Measurements from ENCODE around the gene COL5A1.
"Not testable (repeated sequence)": the region's sequence is repeated elsewhere in the genome, so short reads cannot be mapped to it uniquely, and the experiment has no call there.

The COL5A1 gene

DNA sequence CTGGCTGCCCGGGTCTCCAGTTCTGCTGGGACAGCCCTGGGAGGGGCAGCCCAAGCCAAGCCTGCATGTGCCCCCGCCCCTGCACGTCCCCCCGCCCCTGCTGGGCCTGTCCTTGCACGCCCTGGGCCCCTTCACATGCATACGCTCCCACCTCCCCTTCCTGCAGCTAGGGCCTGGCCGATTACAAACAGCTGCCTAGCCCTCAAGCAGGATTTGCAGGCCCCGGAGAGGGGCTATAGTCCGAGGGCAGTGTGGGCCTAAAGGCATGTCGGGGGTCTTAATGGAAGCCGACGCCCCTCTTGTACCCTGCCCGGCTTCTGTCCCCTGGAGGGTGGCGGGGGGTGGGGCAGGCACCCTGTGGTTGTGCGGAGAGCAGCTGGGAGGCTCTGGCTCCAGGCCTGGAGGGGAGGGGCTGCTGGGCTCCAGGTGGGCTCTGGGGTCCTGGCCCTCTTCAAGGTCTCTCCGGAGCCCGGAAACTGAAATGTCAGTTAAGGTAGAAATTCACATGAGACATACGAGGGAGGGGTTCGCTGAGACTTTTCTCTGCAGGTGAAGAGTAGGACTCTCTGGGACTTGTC lies 16.9 kb downstream of the COL5A1 start:
- H3K36me3 ChIP-seq (ENCODE audit: insufficient read depth, low read length) = no peaks in the 10 kb centered on the region

DNA sequence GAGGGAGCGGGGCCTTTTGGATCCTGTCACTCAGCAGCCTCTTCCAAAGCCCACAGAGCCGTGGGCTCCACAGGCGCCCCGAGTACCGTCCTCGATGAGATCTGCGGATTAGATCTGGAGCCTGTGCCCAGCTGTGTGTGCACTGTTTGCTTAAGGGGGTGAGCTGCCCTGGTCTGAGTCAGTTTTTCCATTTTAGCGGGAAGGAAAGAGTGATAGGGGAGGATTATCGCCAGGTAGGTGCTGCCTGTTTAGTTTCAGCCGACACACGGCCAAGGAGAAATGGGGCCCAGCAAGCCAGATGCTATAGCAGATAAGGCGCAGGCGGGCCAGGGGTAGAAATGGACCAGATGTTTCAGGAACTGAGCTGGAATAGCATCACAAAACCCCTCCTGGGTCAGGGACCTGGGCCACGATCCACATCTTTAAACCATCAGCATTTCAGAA lies 18.1 kb downstream of the COL5A1 start:
- Histone ChIP-seq H3K4me1 (ENCODE audit: insufficient read depth, low read length) (peaks cover 9% of the 10 kb centered on the region), H3K9ac (ENCODE audit: low read depth, low read length) (no peak overlapping the region), H3K36me3 (ENCODE audit: insufficient read depth, low read length) (no peaks in the 10 kb centered on the region), H3K9me3 (ENCODE audit: control insufficient read depth, insufficient read depth, low read length) (peaks cover 5% of the 10 kb centered on the region)

More for the DNA sequence above, 16.9 kb downstream of the COL5A1 start:
- H3K9me3 ChIP-seq (ENCODE audit: control insufficient read depth, insufficient read depth, low read length) = peaks cover 5% of the 10 kb centered on the region
- no peak overlapping the region; the same call in 1 of the 2 replicates for H3K9ac ChIP-seq (ENCODE audit: low read depth, low read length)
- peaks cover 9% of the 10 kb centered on the region for H3K4me1 ChIP-seq (ENCODE audit: insufficient read depth, low read length)

- no peak overlapping the region for H3K9ac ChIP-seq (ENCODE audit: low read depth, low read length)
- no peaks in the 10 kb centered on the region for H3K36me3 ChIP-seq (ENCODE audit: insufficient read depth, low read length)
- H3K9me3 ChIP-seq (ENCODE audit: control insufficient read depth, insufficient read depth, low read length) = peaks cover 5% of the 10 kb centered on the region
- peaks cover 9% of the 10 kb centered on the region for H3K4me1 ChIP-seq (ENCODE audit: insufficient read depth, low read length)
Measured at GRCh38 chr9:134660407-134660806, 18.8 kb downstream of the COL5A1 start.

- H3K9ac ChIP-seq (ENCODE audit: low read depth, low read length) = no peak overlapping the region
- H3K36me3 ChIP-seq (ENCODE audit: insufficient read depth, low read length) = no peaks in the 10 kb centered on the region
- peaks cover 9% of the 10 kb centered on the region for H3K4me1 ChIP-seq (ENCODE audit: insufficient read depth, low read length)
- peaks cover 5% of the 10 kb centered on the region for H3K9me3 ChIP-seq (ENCODE audit: control insufficient read depth, insufficient read depth, low read length)
Measured at GRCh38 chr9:134661299-134661698, 19.7 kb downstream of the COL5A1 start.

DNA sequence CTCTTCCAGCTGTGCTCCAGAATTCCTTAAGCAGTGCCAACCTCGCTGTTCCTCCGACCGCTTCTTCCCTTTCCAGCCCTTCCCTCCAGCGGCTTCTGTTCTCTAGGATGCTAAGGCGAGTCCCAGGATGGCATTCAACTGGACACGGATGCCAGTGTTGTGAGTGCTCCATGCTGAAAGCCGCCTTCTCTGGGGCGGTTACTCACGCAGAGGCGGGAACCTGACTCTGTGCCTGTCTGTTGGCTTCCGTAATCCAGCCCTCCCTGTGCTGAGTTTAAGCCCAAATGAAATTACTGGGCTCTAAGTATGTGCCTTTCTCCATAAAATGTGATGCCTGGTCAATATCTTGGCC lies 20.2 kb downstream of the COL5A1 start:
- H3K36me3 ChIP-seq (ENCODE audit: insufficient read depth, low read length) = no peaks in the 10 kb centered on the region
- peaks cover 5% of the 10 kb centered on the region for H3K9me3 ChIP-seq (ENCODE audit: control insufficient read depth, insufficient read depth, low read length)
- peaks cover 9% of the 10 kb centered on the region for H3K4me1 ChIP-seq (ENCODE audit: insufficient read depth, low read length)
- no peak overlapping the region for H3K9ac ChIP-seq (ENCODE audit: low read depth, low read length)

- Histone ChIP-seq H3K36me3 (ENCODE audit: insufficient read depth, low read length) (no peaks in the 10 kb centered on the region), H3K9ac (ENCODE audit: low read depth, low read length) (no peak overlapping the region), H3K4me1 (ENCODE audit: insufficient read depth, low read length) (peaks cover 9% of the 10 kb centered on the region), H3K9me3 (ENCODE audit: control insufficient read depth, insufficient read depth, low read length) (peaks cover 5% of the 10 kb centered on the region)
Measured at GRCh38 chr9:134662143-134662876, 20.7 kb downstream of the COL5A1 start.

GRCh38 chr9:134663084-134663483 lies 21.5 kb downstream of the COL5A1 start:
- no peak overlapping the region for H3K9ac ChIP-seq (ENCODE audit: low read depth, low read length)
- peaks cover 4% of the 10 kb centered on the region for H3K4me1 ChIP-seq (ENCODE audit: insufficient read depth, low read length)
- H3K9me3 ChIP-seq (ENCODE audit: control insufficient read depth, insufficient read depth, low read length) = peaks cover 5% of the 10 kb centered on the region
- H3K36me3 ChIP-seq (ENCODE audit: insufficient read depth, low read length) = no peaks in the 10 kb centered on the region

DNA sequence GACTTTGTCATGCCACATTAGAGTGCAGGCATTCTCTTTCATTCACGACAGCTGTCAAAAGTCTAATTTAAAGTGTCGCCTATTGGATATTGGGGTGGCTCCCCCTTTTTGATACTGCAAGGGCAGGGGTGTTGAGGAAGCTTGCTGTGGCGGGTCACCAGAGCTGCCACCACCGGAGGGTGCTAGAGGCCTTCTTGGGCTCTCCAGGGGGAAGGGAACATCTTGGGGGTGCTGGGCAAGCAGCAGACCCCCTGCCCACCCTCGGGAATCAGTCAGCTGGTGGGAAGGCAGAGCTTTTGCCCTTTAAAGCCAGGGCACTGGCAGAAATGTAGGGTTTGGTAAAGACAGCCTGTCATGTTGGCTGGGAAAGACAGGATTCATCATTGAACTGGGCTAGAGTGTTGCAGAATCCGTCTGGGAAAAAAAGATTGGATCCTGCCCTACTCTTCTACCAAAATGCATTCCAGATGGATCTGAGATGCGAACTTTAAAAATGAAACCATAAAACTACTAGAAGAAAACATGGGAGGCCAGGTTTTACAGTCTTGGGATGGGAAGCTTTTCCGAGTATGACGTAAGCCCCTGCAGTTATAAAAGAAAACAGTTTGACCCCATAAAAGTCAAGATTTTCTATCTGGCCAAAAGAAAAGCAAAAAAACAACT lies 22.3 kb downstream of the COL5A1 start:
- H3K4me1 ChIP-seq (ENCODE audit: insufficient read depth, low read length) = peaks cover under 1% of the 10 kb centered on the region
- no peaks in the 10 kb centered on the region for H3K36me3 ChIP-seq (ENCODE audit: insufficient read depth, low read length)
- H3K9ac ChIP-seq (ENCODE audit: low read depth, low read length) = no peak overlapping the region
- H3K9me3 ChIP-seq (ENCODE audit: control insufficient read depth, insufficient read depth, low read length) = peaks cover 5% of the 10 kb centered on the region

GRCh38 chr9:134664446-134664845 lies 22.8 kb downstream of the COL5A1 start:
- Histone ChIP-seq H3K9me3 (ENCODE audit: control insufficient read depth, insufficient read depth, low read length) (peaks cover 5% of the 10 kb centered on the region), H3K9ac (ENCODE audit: low read depth, low read length) (no peak overlapping the region), H3K36me3 (ENCODE audit: insufficient read depth, low read length) (no peaks in the 10 kb centered on the region), H3K4me1 (ENCODE audit: insufficient read depth, low read length) (no peaks in the 10 kb centered on the region)

DNA sequence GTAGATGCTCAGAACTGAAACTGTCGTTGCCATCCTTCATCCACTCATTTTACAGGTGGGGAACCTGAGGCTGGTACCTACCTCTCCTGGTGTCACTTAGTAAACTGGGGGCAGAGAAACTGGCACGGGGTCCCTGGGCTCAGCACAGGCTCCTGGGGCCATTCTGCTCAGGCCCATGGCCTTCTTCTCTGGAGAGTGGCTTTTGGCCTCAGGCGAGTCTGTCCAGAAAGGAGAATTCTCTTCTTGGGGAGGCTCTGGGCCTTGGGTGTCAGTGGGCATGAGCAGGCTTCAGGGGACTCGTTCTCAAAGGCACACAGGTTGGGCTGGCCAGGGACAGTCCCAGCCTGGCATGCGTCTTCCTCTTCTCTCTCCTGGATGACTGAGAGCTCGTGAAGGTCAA lies 24.6 kb downstream of the COL5A1 start:
- H3K9ac ChIP-seq (ENCODE audit: low read depth, low read length) = no peak overlapping the region
- peaks cover 12% of the 10 kb centered on the region; the same call in 1 of the 2 replicates for H3K4me1 ChIP-seq (ENCODE audit: insufficient read depth, low read length)
- no peaks in the 10 kb centered on the region; the same call in 1 of the 2 replicates for H3K36me3 ChIP-seq (ENCODE audit: insufficient read depth, low read length)
- no peaks in the 10 kb centered on the region for H3K9me3 ChIP-seq (ENCODE audit: control insufficient read depth, insufficient read depth, low read length)

DNA sequence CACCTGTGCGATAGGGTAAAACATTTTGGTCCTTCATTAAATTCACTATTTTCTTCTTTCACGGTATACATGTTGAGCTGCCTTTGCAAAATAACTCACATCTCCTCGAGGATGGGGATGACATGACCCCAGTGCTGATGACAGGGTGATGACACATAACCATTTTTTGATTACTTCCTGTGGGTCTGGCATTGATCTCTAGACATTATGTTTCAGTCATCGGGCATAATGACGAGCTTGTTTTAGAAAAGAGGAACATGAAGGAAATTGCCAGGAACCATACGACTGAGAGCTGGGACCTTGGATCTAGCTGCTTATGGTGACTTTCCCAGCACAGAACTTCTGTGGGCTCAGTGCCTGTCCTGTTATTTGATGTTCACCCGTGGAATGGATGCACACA lies 25.2 kb downstream of the COL5A1 start:
- peaks cover 12% of the 10 kb centered on the region; the same call in 1 of the 2 replicates for H3K4me1 ChIP-seq (ENCODE audit: insufficient read depth, low read length)
- no peaks in the 10 kb centered on the region for H3K9me3 ChIP-seq (ENCODE audit: control insufficient read depth, insufficient read depth, low read length)
- no peaks in the 10 kb centered on the region; the same call in 1 of the 2 replicates for H3K36me3 ChIP-seq (ENCODE audit: insufficient read depth, low read length)
- H3K9ac ChIP-seq (ENCODE audit: low read depth, low read length) = no peak overlapping the region

- H3K9ac ChIP-seq (ENCODE audit: low read depth, low read length); H3K9me3 ChIP-seq (ENCODE audit: control insufficient read depth, insufficient read depth, low read length); H3K36me3 ChIP-seq (ENCODE audit: insufficient read depth, low read length): not testable (repeated sequence)
- H3K4me1 ChIP-seq (ENCODE audit: insufficient read depth, low read length) = peaks cover 12% of the 10 kb centered on the region; the same call in 1 of the 2 replicates
Measured at GRCh38 chr9:134668977-134669376, 27.4 kb downstream of the COL5A1 start.

- H3K36me3 ChIP-seq (ENCODE audit: insufficient read depth, low read length) = no peaks in the 10 kb centered on the region; the same call in 1 of the 2 replicates
- no peak overlapping the region for H3K9ac ChIP-seq (ENCODE audit: low read depth, low read length)
- H3K4me1 ChIP-seq (ENCODE audit: insufficient read depth, low read length) = peaks cover 12% of the 10 kb centered on the region; the same call in 1 of the 2 replicates
- H3K9me3 ChIP-seq (ENCODE audit: control insufficient read depth, insufficient read depth, low read length) = no peaks in the 10 kb centered on the region
Measured at GRCh38 chr9:134669399-134669955, 27.9 kb downstream of the COL5A1 start.

- Histone ChIP-seq H3K4me1 (ENCODE audit: insufficient read depth, low read length) (peaks cover 12% of the 10 kb centered on the region; the same call in 1 of the 2 replicates), H3K9ac (ENCODE audit: low read depth, low read length) (no peak overlapping the region), H3K9me3 (ENCODE audit: control insufficient read depth, insufficient read depth, low read length) (no peaks in the 10 kb centered on the region), H3K36me3 (ENCODE audit: insufficient read depth, low read length) (no peaks in the 10 kb centered on the region; the same call in 1 of the 2 replicates)
Measured at GRCh38 chr9:134670042-134670525, 28.5 kb downstream of the COL5A1 start.
